K562 (cell line): ENCODE measurements around the gene SLC35B1. TPM values are rescaled to one million over a fixed set of nuclear protein-coding genes. Genes with fewer than 3 reads are reported as not detected.
A peak's percentile ranks its signal among the peaks of the same experiment; 100 is the strongest.

ENCODE experiments used
- CHD4 ChIP-seq: fragments of 200-600 bp; sonication (generic); IDR thresholded peaks from 3 replicates; pipeline ENCODE4 v1.6.1; 2012; ENCODE audit warnings: low read depth, mild to moderate bottlenecking, mixed read lengths, low read length, inconsistent platforms; ENCODE audit not compliant: insufficient read depth, insufficient replicate concordance, poor library complexity, severe bottlenecking
- COPS2 ChIP-seq: fragments of 450-650 bp; conservative IDR thresholded peaks from 2 replicates; pipeline ENCODE4 v1.6.1; 2016; ENCODE audit warnings: mild to moderate bottlenecking, moderate library complexity
- CREM ChIP-seq: IDR thresholded peaks from 2 replicates; pipeline ENCODE4 v1.6.1; 2014; ENCODE audit warnings: antibody characterized with exemption, low read depth
- DDX20 ChIP-seq: fragments of 450-650 bp; IDR thresholded peaks from 2 replicates; pipeline ENCODE4 v1.6.1; 2016; ENCODE audit warnings: missing genetic modification characterization, low read depth, mild to moderate bottlenecking, missing compliant biosample characterization, moderate library complexity
- HOXB6 ChIP-seq: fragments of 250-450 bp; sonication (Bioruptor Pico); IDR thresholded peaks from 2 replicates; pipeline ENCODE4 v1.5.1; 2022; ENCODE audit warnings: mild to moderate bottlenecking, borderline replicate concordance
- JUNB ChIP-seq: fragments of 450-650 bp; formaldehyde crosslinking; conservative IDR thresholded peaks from 2 replicates; pipeline ENCODE4 v1.4.0; 2020; ENCODE audit warnings: mild to moderate bottlenecking
- KAT8 ChIP-seq: fragments of 450-650 bp; IDR thresholded peaks from 2 replicates; pipeline ENCODE4 v1.6.1; 2016; ENCODE audit warnings: low read depth, mild to moderate bottlenecking
- MCM7 ChIP-seq, 2 experiments: fragments of 450-650 bp; IDR thresholded peaks; 2 replicates each; pipeline ENCODE4 v1.6.1; 2016 to 2018
- NCOA6 ChIP-seq: fragments of 450-650 bp; IDR thresholded peaks from 2 replicates; pipeline ENCODE4 v1.6.1; 2017; ENCODE audit warnings: mild to moderate bottlenecking
- NR2C2 ChIP-seq, 2 experiments: fragments of 200-800 bp in 1 of 2; sonication (Bioruptor generic) in 1 of 2; sonication (generic) in 1 of 2; formaldehyde crosslinking in 1 of 2; IDR thresholded peaks; 2 replicates each; pipeline versions ENCODE4 v1.6.1 to v1.8.0; 2016 to 2022; ENCODE audit warnings: mild to moderate bottlenecking in 1 of 2, missing compliant biosample characterization in 1 of 2, missing genetic modification characterization in 1 of 2, missing genetic modification reagents in 1 of 2
- PHB ChIP-seq: fragments of 250-450 bp; sonication (Bioruptor Pico); IDR thresholded peaks from 2 replicates; pipeline ENCODE4 v1.5.0; 2021
- RUNX1 ChIP-seq: sonication (generic); IDR thresholded peaks from 2 replicates; pipeline ENCODE4 v1.6.1; 2016; ENCODE audit warnings: antibody characterized with exemption, low read depth
- ZBTB7A ChIP-seq: IDR thresholded peaks from 2 replicates; pipeline ENCODE4 v1.6.1; 2011; ENCODE audit warnings: low read depth, mild to moderate bottlenecking, low read length, moderate library complexity, borderline replicate concordance; ENCODE audit not compliant: control insufficient read depth
- ZKSCAN3 ChIP-seq: fragments of 250-450 bp; sonication (Bioruptor Pico); IDR thresholded peaks from 2 replicates; pipeline ENCODE4 v1.4.0; 2020
- ZNF224 ChIP-seq: sonication (generic); formaldehyde crosslinking; IDR thresholded peaks from 2 replicates; pipeline ENCODE4 v1.8.0; 2022; ENCODE audit warnings: mild to moderate bottlenecking, missing genetic modification reagents
- ZNF263 ChIP-seq: sonication (generic); formaldehyde crosslinking; IDR thresholded peaks from 2 replicates; pipeline ENCODE4 v1.8.0; 2022; ENCODE audit warnings: mild to moderate bottlenecking, missing genetic modification reagents, borderline replicate concordance
- ZNF311 ChIP-seq: fragments of 250-450 bp; sonication (Bioruptor Pico); IDR thresholded peaks from 2 replicates; pipeline ENCODE4 v1.4.0; 2020; ENCODE audit warnings: mild to moderate bottlenecking, moderate library complexity
- ZNF707 ChIP-seq: fragments of 250-450 bp; sonication (Bioruptor Pico); conservative IDR thresholded peaks from 2 replicates; pipeline ENCODE4 v1.8.0; 2022; ENCODE audit warnings: inconsistent platforms, mild to moderate bottlenecking, moderate library complexity
- ZSCAN29 ChIP-seq: fragments of 450-650 bp; IDR thresholded peaks from 2 replicates; pipeline ENCODE4 v1.6.1; 2017
- polyA plus RNA-seq, 8 experiments: library from polyadenylated mRNA; depleted of rRNA in 4 of 8; stranded (reverse) in 5 of 8; unstranded in 3 of 8; fragments of >200 nt; fragmentation: Nextera tagmentation in 2 of 8; fragmentation: Illumina TruSeq in 1 of 8; extraction: Ambion mirVana in 2 of 8; extraction: Trizol in 1 of 8; gene quantifications; 2 replicates each; pipeline versions ENCODE4 v1.2.1 to v1.2.3, GENCODE V29; 2011 to 2014; ENCODE audit warnings: inconsistent platforms in 1 of 8, missing spikeins in 1 of 8
- total RNA-seq, 7 experiments: library from RNA; depleted of rRNA in 6 of 7; stranded (reverse); fragments of >200 nt in 6 of 7; fragmentation: Illumina TruSeq in 2 of 7; extraction: Trizol in 2 of 7; gene quantifications; 2 replicates each; pipeline versions ENCODE4 v1.2.1 to v1.2.3, GENCODE V29; 2011 to 2021; ENCODE audit warnings: low replicate concordance in 1 of 7
- TF ChIP-seq, protein P1 (sequence below), 2 experiments: IDR thresholded peaks; 2 replicates each; pipeline ENCODE4 v1.6.1; 2011; ENCODE audit warnings: borderline replicate concordance in 1 of 2, control low read depth in 1 of 2, low read depth in 1 of 2, low read length in 1 of 2, mild to moderate bottlenecking in 1 of 2, mixed read lengths in 1 of 2, moderate library complexity in 1 of 2; ENCODE audit not compliant: insufficient read depth in 1 of 2, insufficient read length in 1 of 2, poor library complexity in 1 of 2, severe bottlenecking in 1 of 2; ENCODE audit errors: extremely low read depth in 1 of 2
- TF ChIP-seq, protein P2 (sequence below): fragments of 150-350 bp; IDR thresholded peaks from 2 replicates; pipeline ENCODE4 v1.6.1; 2014; ENCODE audit warnings: low read depth, mild to moderate bottlenecking, low read length, borderline replicate concordance

The SLC35B1 gene
- total and polyA plus RNA-seq, 9 of the 15 experiments (the other 6 are each of a cell fraction or from before 2014, with no cell fraction given) = 51.4 to 87.9 (median 66.3) TPM

DNA sequence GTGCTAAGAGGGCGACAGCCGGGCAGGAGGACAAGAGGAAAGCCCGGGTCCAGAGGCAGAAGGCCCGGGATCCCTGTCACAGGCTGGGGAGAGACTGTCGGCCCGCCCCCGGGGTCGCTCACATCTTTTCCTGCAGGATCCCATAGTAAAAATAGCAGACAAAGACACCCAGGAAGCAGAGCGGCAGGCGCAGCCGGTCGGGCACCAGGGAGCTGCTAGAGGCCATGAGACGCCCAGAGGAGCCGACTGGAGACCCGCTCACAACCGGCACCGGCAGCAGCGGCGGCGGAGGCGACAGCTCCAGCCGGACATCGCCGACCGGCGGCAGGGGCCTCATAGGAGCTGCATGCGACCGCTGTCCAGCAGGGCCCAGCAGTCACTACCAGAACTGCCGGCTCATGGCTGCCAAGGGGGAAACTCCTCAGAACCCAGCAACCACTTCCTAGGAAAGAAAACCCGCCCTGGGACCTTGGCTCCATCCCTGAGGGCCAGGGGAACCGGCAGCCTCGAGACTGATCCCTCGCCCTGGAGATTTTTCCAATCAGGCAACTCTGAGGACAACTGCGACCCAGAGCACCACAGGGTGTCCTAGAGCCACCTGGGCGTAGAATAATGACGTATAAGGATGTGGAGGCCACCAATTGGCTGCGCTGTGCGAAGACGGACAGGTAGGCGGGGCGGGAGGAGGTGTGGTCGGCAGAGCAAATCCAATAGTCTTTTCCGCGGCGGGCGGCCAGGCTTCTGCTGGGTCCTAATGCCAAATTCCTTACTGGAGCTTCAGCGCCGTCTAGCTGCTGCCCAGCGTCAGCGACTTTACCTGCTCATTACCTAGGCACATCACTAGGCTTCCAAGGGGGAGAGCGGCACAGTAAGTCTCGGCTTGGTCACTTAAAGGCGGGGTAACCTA, at the start of gene SLC35B1 (continued):
- TF ChIP-seq KAT8 (0 out of 2 replicates have a peak, but pooled peaks have one; percentile 35), MCM7 (IDR thresholded peaks at IDR 0.05) (no peak), HOXB6 (CRISPR knock-in tag) (no peak), RUNX1 (no peak; the same call in 1 of the 2 replicates), ZNF311 (CRISPR knock-in tag) (no peak), ZKSCAN3 (CRISPR knock-in tag) (no peak), NCOA6 (no peak), JUNB (CRISPR knock-in tag) (no peak), DDX20 (tag) (no peak), CHD4 (no peak), PHB (no peak), ZBTB7A (peak; percentile 49; the same call in 1 of the 2 replicates), NR2C2 (CRISPR knock-in tag; IDR thresholded peaks at IDR 0.05) (peak; percentile 16; the same call in 1 of the 2 replicates), NR2C2 (tag; IDR thresholded peaks at IDR 0.05) (peak; percentile 84; the same call in 1 of the 2 replicates), CREM (peak; percentile 97), COPS2 (no peak), ZNF707 (CRISPR knock-in tag) (no peak), ZNF224 (no peak), ZNF263 (peak; percentile 47; the same call in 1 of the 2 replicates), ZSCAN29 (no peak)
- TF ChIP-seq, protein P1, sequence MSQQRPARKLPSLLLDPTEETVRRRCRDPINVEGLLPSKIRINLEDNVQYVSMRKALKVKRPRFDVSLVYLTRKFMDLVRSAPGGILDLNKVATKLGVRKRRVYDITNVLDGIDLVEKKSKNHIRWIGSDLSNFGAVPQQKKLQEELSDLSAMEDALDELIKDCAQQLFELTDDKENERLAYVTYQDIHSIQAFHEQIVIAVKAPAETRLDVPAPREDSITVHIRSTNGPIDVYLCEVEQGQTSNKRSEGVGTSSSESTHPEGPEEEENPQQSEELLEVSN (IDR thresholded peaks at IDR 0.05; ENCODE audit: borderline replicate concordance in 1 of 2, extremely low read depth in 1 of 2, insufficient read depth in 1 of 2, insufficient read length in 1 of 2, low read depth in 1 of 2, low read length in 1 of 2, poor library complexity in 1 of 2, severe bottlenecking in 1 of 2) = peak; percentile 13 to 27
- TF ChIP-seq, protein P2, sequence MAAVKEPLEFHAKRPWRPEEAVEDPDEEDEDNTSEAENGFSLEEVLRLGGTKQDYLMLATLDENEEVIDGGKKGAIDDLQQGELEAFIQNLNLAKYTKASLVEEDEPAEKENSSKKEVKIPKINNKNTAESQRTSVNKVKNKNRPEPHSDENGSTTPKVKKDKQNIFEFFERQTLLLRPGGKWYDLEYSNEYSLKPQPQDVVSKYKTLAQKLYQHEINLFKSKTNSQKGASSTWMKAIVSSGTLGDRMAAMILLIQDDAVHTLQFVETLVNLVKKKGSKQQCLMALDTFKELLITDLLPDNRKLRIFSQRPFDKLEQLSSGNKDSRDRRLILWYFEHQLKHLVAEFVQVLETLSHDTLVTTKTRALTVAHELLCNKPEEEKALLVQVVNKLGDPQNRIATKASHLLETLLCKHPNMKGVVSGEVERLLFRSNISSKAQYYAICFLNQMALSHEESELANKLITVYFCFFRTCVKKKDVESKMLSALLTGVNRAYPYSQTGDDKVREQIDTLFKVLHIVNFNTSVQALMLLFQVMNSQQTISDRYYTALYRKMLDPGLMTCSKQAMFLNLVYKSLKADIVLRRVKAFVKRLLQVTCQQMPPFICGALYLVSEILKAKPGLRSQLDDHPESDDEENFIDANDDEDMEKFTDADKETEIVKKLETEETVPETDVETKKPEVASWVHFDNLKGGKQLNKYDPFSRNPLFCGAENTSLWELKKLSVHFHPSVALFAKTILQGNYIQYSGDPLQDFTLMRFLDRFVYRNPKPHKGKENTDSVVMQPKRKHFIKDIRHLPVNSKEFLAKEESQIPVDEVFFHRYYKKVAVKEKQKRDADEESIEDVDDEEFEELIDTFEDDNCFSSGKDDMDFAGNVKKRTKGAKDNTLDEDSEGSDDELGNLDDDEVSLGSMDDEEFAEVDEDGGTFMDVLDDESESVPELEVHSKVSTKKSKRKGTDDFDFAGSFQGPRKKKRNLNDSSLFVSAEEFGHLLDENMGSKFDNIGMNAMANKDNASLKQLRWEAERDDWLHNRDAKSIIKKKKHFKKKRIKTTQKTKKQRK = no peak
